Astrocyte of the cerebellum (primary cell): ENCODE measurements around the gene PDE11A.

Experiments
- DNase-seq: peaks from one replicate; pipeline ENCODE4 v3.0.0-alpha.2; 2011; ENCODE audit warnings: low read depth
- H3K4me3 ChIP-seq: 2 replicates; pipeline ENCODE4 v1.5.1; 2011; ENCODE audit warnings: mild to moderate bottlenecking, low read depth, low read length, moderate library complexity
- CTCF ChIP-seq: IDR thresholded peaks from 2 replicates; pipeline ENCODE4 v1.5.1; 2012; ENCODE audit warnings: low read length, low read depth, moderate library complexity, mild to moderate bottlenecking; ENCODE audit errors: missing control alignments
- in situ Hi-C: cut with HindIII; loops from 2 replicates; pipeline ENCODE4 v1.10.0; 2017; ENCODE audit warnings: low sequenced_read_pairs

PDE11A gene

DNA sequence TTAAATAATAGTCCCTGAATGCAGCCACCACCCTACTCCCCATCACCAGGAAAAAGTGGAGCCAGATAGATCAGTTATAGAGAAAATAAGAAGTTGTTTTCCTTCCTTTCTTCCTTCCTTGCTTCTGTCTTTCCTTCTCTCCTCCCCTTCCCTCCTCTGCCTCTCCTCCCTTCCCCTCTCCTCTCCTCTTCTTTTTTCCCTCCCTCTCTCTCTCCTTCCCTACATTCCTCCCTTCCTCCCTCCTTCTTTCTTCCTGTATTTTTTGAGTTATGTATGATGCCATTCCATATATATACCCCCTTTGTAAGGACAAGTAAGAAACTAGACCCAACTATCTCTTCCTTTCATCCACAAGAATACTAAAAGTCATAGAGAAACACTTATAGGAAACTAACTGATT, 414.3 kb downstream of the PDE11A start:
- in situ Hi-C loops = no loop called here
- no peak for TF ChIP-seq CTCF

DNA sequence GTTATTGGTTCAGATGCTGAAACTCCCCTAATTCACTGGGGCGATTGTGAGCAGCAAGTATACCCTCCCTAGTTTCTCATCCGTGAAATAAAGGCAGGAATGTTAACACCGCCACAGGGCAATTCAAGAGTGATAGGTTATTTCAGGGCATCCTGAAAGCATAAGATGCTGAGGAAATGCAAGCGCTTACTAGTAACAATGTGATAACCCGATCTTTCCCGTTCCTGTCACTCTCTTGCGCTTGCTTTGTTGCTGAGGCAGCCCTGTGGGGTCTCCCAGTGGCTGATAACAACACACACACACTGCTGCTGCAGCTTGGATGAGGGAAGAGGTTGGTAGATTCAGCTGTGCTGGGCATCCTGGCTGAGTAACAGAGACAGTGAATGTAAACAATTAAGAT, 420.7 kb downstream of the PDE11A start:
- in situ Hi-C loops = no loop called here
- no peak for TF ChIP-seq CTCF
- H3K4me3 ChIP-seq = no peak overlapping the region
- no peak for DNase-seq

More for the DNA sequence above, 414.3 kb downstream of the PDE11A start:
- no peak overlapping the region for H3K4me3 ChIP-seq
- DNase-seq = no peak

DNA sequence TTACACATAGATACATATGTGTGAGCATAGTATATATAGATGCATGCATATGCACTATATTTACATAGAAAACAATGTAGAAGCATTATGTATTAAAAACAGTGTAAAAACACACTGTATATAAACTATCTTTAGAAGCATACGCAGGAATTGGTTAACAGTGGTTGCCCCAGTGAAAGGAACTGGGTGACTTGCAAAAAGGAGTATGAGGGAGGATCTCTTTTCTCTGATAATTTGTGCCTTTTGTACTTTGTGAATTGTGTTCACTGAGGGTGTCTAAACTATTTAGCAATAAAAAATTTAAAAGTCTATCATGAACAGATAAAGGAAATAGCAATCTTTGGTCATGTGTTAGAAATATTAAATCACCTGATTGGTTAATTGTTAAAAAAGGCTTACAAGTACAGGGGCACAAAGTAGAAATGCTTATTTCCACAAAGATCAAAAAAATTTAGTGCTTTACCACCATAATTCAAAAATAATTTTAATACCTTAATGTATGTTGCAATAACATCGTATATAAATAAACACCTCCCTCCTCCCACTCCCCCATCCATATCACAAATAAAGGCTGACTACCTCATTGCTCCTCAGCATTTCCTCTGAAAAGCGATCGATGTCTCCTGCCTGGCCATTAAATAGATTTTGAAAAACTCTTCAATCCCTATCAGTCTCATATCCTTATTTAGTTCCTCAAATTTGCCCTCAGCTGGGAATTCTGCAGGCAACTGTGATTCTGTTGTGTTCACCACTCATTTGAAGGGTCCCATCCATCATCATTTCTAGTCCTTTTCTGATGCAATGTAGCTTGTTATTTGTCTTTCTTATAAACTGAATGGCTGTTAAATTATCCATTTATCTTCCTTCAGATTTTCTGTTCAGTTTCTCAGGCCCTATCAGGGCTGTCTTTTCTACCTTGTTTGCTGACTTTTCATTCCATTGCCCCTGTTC, 422.7 kb downstream of the PDE11A start:
- DNase-seq = no peak
- H3K4me3 ChIP-seq = no peak overlapping the region
- no peak for TF ChIP-seq CTCF
- in situ Hi-C loops = no loop called here

DNA sequence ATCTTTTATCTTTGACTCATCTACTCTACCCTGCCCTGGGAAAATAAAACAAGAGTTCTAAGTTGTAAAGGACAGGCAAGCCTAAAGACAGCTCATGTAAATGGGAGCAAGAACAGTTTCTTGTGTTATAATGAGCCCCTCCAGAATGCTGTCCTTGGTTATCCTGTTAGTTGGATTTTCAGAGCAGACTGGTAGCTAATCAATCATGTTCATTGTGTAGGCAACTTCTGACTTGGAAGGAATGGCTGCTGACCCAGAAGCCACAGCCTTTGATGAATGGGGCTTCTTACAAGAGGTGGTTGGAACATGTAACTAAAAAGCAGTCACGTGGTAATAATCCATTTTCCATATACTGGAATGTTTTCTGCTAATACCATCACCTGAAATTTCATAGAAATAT, 425.8 kb downstream of the PDE11A start:
- TF ChIP-seq CTCF = no peak
- in situ Hi-C loops = no loop called here
- DNase-seq = no peak
- H3K4me3 ChIP-seq = no peak overlapping the region

GRCh38 chr2:177646241-177646640, 426.3 kb downstream of the PDE11A start:
- no peak for TF ChIP-seq CTCF
- DNase-seq = no peak
- in situ Hi-C loops = no loop called here
- H3K4me3 ChIP-seq = no peak overlapping the region

GRCh38 chr2:177641331-177641730, 431.2 kb downstream of the PDE11A start:
- in situ Hi-C loops = no loop called here
- no peak for TF ChIP-seq CTCF
- H3K4me3 ChIP-seq = no peak overlapping the region

More at GRCh38 chr2:177641331-177641730, 431.2 kb downstream of the PDE11A start:
- no peak for DNase-seq
